ENCODE data around the gene GPR82. TPM values are rescaled to one million over a fixed set of nuclear protein-coding genes. Genes with fewer than 3 reads are reported as not detected.

GPR82 gene
- total RNA-seq, 1 experiment from 2014 or later = not detected

GRCh38 chrX:41761169-41761568 lies 37.2 kb downstream of the GPR82 start (continued):
- TF ChIP-seq REST (IDR thresholded peaks at IDR 0.05; ENCODE audit: low read depth) (no peak), EGR1 (IDR thresholded peaks at IDR 0.05; ENCODE audit: low read depth) (no peak), CEBPB (IDR thresholded peaks at IDR 0.05; ENCODE audit: low read depth) (no peak), SRF (IDR thresholded peaks at IDR 0.05; ENCODE audit: low read depth) (no peak), SIN3A (IDR thresholded peaks at IDR 0.05; ENCODE audit: low read depth) (no peak), ZNF274 (IDR thresholded peaks at IDR 0.05; ENCODE audit: low read depth, low read length) (no peak), EZH2phosphoT487 (IDR thresholded peaks at IDR 0.05; ENCODE audit: borderline replicate concordance) (no peak), FOSL1 (IDR thresholded peaks at IDR 0.05; ENCODE audit: low read depth) (no peak), JUND (IDR thresholded peaks at IDR 0.05) (no peak)

- DNase-seq (ENCODE audit: low read depth, low spot score) (no peak), ATAC-seq (no peak)
- TF ChIP-seq SRF (IDR thresholded peaks at IDR 0.05; ENCODE audit: low read depth) (no peak), JUND (IDR thresholded peaks at IDR 0.05) (no peak), EGR1 (IDR thresholded peaks at IDR 0.05; ENCODE audit: low read depth) (no peak), SIN3A (IDR thresholded peaks at IDR 0.05; ENCODE audit: low read depth) (no peak), EZH2 (IDR thresholded peaks at IDR 0.05) (no peak), RAD21 (IDR thresholded peaks at IDR 0.05; ENCODE audit: low read depth) (no peak), ATF3 (IDR thresholded peaks at IDR 0.05) (no peak), CEBPB (IDR thresholded peaks at IDR 0.05; ENCODE audit: low read depth) (no peak), ELF1 (IDR thresholded peaks at IDR 0.05; ENCODE audit: borderline replicate concordance, low read depth) (no peak), ZNF274 (IDR thresholded peaks at IDR 0.05; ENCODE audit: low read depth, low read length) (no peak), TCF7L2 (IDR thresholded peaks at IDR 0.05; ENCODE audit: borderline replicate concordance, extremely low read depth, insufficient read depth, insufficient read length) (no peak), FOSL1 (IDR thresholded peaks at IDR 0.05; ENCODE audit: low read depth) (no peak), ZFX (IDR thresholded peaks at IDR 0.05) (no peak)
- Histone ChIP-seq H3K27me3 (ENCODE audit: insufficient read depth, low read length) (no peaks in the 10 kb centered on the region), H3K9ac (ENCODE audit: low read length) (no peak overlapping the region), H3K36me3 (ENCODE audit: control insufficient read depth in 1 of 2, insufficient read depth in 2 of 2, low read length in 2 of 2) (no peaks in the 10 kb centered on the region), H2AFZ (ENCODE audit: low read depth, low read length, poor library complexity, severe bottlenecking) (no peak overlapping the region), H3K79me2 (ENCODE audit: insufficient read depth, low read length) (no peaks in the 10 kb centered on the region), H4K20me1 (ENCODE audit: insufficient read depth) (no peaks in the 10 kb centered on the region), H3K9me2 (ENCODE audit: insufficient read depth) (no peaks in the 10 kb centered on the region), H3K9me3 (ENCODE audit: control insufficient read depth in 1 of 2, insufficient read depth in 1 of 2, low read depth in 1 of 2, low read length in 2 of 2) (no peaks in the 10 kb centered on the region), H3K4me3 (replicated peaks in 1 of 2; ENCODE audit: low read depth in 1 of 2, low read length in 2 of 2) (no peak overlapping the region), H3K4me1 (ENCODE audit: control insufficient read depth in 1 of 2, insufficient read depth in 2 of 2, low read length in 2 of 2) (no peaks in the 10 kb centered on the region), H3K4me2 (ENCODE audit: low read length) (no peak overlapping the region), H3K27ac (ENCODE audit: low read depth, low read length) (no peak overlapping the region)
- intact Hi-C loops (cut with micrococcal nuclease) = loop anchor here (2.0 kb wide), 1 partner anchor 203 kb away; no protein-coding TSS in a partner anchor
- no TSS peak for BruUV-seq (replicated peaks)
- ChIA-PET POLR2A (no interaction called here), CTCF (no interaction called here), RAD21 (ENCODE audit: low non-redundant PET in 1 of 2, low total read pairs in 2 of 2, uncharacterized antibody in 2 of 2, unreplicated experiment in 2 of 2) (no interaction called here)
Measured at GRCh38 chrX:41761702-41762101, 37.7 kb downstream of the GPR82 start.
